Suppressor macrophage treated with lipopolysaccharide for 1 hour (primary cell): ENCODE data around the gene PNMA1.
A peak's percentile ranks its signal among the peaks of the same experiment; 100 is the strongest.

ENCODE experiments used
- DNase-seq, 3 donors: peaks; one replicate each; pipeline ENCODE4 v3.0.0-alpha.2; 2020 to 2022

Gene PNMA1

DNA sequence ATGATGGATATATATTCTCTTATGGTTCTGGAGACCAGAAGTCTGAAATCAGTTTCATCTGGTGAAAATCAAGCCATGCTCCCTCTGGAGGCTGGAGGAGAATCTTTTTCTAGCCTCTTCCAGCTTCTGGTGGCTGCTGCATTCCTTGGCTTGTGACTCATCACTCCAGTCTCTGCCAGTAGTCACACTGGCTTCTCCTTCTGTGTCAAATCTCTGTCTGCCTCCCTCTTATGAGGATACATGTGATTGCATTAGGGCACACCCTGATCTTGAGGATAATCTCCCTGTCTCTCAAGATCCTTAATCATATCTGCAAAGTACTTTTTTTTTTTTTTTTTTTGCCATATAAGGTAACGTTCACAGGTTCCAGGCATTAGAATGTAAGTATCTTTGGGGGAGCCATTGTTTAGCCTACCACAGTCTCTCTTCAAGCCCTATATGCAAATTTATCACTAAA is 51.7 kb downstream of the PNMA1 start:
- peak; percentile 58 to 68 (median 67) for DNase-seq

DNA sequence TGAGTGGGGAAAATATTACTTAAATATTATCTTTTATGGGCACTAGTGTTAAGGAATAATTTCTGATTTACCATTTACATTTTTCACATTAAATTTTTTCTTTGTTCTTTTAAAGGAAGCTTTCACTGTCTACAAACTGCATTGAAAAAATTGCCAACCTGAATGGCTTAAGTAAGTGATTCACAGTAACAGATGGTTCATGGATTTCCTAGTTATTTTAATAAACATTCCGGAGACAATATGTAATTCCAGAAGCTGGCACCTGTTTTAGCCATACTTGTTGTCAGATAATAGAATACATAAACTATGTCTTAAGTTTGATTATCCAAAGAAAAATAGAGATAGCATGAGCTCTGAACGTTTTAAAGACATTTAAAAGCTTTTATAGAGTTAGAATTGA is 52.3 kb downstream of the PNMA1 start:
- no peak for DNase-seq
